Panc1 (cell line): ENCODE data around the gene DHRS13. TPM values are rescaled to one million over a fixed set of nuclear protein-coding genes. Genes with fewer than 3 reads are reported as not detected.
A peak's percentile ranks its signal among the peaks of the same experiment; 100 is the strongest.

Source experiments
- ATAC-seq: fragments of 200-7000 bp; cut with Tn5 transposase; 2 replicates; pipeline ENCODE4 v1.9.1; 2020; ENCODE audit warnings: mild to moderate bottlenecking, moderate library complexity
- BruUV-seq: library from RNA; stranded (reverse); fragments of 400-500 nt; replicated peaks from 2 replicates; lab custom pipeline; 2021; lab: Mats Ljungman, UMichigan
- CTCF ChIA-PET: fragments of 300-600 bp; sonication (Branson Sonifier 250); formaldehyde crosslinking; loops from one replicate; lab custom pipeline; 2022; ENCODE audit warnings: antibody characterized with exemption; lab: Charles Lee
- POLR2A ChIA-PET: fragments of 300-600 bp; sonication (Branson Sonifier 250); formaldehyde crosslinking; loops from one replicate; lab custom pipeline; 2022; ENCODE audit warnings: antibody characterized with exemption; lab: Charles Lee
- DNase-seq: peaks from one replicate; pipeline ENCODE4 v3.0.0-alpha.2; 2010; ENCODE audit warnings: low read depth, low spot score
- H3K27ac ChIP-seq: 2 replicates; pipeline ENCODE4 v1.5.1; 2011; ENCODE audit warnings: mild to moderate bottlenecking, low read length, inconsistent platforms
- H3K27me3 ChIP-seq: fragments of 200-500 bp; sonication (Bioruptor generic); 2 replicates; pipeline ENCODE4 v1.6.0; 2014; ENCODE audit warnings: low read length, inconsistent platforms; ENCODE audit not compliant: control insufficient read depth, insufficient read depth
- H3K36me3 ChIP-seq: fragments of 200-500 bp; sonication (Bioruptor generic); 2 replicates; pipeline ENCODE4 v1.5.1; 2014; ENCODE audit warnings: inconsistent platforms, mild to moderate bottlenecking, low read length, moderate library complexity; ENCODE audit not compliant: control insufficient read depth, insufficient read depth
- H3K4me1 ChIP-seq: 2 replicates; pipeline ENCODE4 v1.5.1; 2011; ENCODE audit warnings: inconsistent platforms, mild to moderate bottlenecking, low read length, moderate library complexity; ENCODE audit not compliant: control insufficient read depth, insufficient read depth
- H3K4me3 ChIP-seq, 2 experiments: 2 replicates each; pipeline ENCODE4 v1.5.1; 2011 to 2012; ENCODE audit warnings: low read depth in 2 of 2, low read length in 2 of 2, mild to moderate bottlenecking in 2 of 2, inconsistent platforms in 1 of 2, moderate library complexity in 1 of 2
- H3K9me3 ChIP-seq: fragments of 200-500 bp; sonication (Bioruptor generic); 2 replicates; pipeline ENCODE4 v1.5.1; 2014; ENCODE audit warnings: low read depth, mild to moderate bottlenecking, inconsistent platforms, low read length, moderate library complexity; ENCODE audit not compliant: control insufficient read depth, insufficient read depth
- CTCF ChIP-seq: fragments of 450-650 bp; IDR thresholded peaks from 2 replicates; pipeline ENCODE4 v1.5.1; 2017; ENCODE audit warnings: mild to moderate bottlenecking
- POLR2AphosphoS5 ChIP-seq: IDR thresholded peaks from 2 replicates; pipeline ENCODE4 v1.6.1; 2012; ENCODE audit warnings: mild to moderate bottlenecking, low read depth, low read length, moderate library complexity
- REST ChIP-seq, 2 experiments: IDR thresholded peaks; 2 replicates each; pipeline ENCODE4 v1.6.1; 2011 to 2012; ENCODE audit warnings: low read depth in 2 of 2, control low read depth in 1 of 2, low read length in 1 of 2, mild to moderate bottlenecking in 1 of 2, moderate library complexity in 1 of 2; ENCODE audit not compliant: insufficient read depth in 1 of 2
- SIN3A ChIP-seq: IDR thresholded peaks from 2 replicates; pipeline ENCODE4 v1.6.1; 2012; ENCODE audit warnings: low read depth, mild to moderate bottlenecking, low read length, moderate library complexity, borderline replicate concordance; ENCODE audit not compliant: insufficient read depth
- TCF7L2 ChIP-seq: IDR thresholded peaks from 2 replicates; pipeline ENCODE4 v1.6.1; 2011; ENCODE audit warnings: mild to moderate bottlenecking, low read depth, low read length, inconsistent platforms
- in situ Hi-C: cut with HindIII; loops from 2 replicates; pipeline ENCODE4 v1.10.0; 2016; ENCODE audit warnings: low sequenced_read_pairs, low pct_unique_long_range_greater_than_20kb
- intact Hi-C: fragments of 100-400 bp; cut with micrococcal nuclease; formaldehyde crosslinking; loops from one replicate; pipeline ENCODE4 v1.10.0; 2022; ENCODE audit not compliant: unreplicated experiment
- total RNA-seq: library from RNA; stranded (reverse); gene quantifications from one replicate; pipeline ENCODE4 v1.2.1, GENCODE V29; 2021; ENCODE audit not compliant: unreplicated experiment

The DHRS13 gene
- total RNA-seq, 1 experiment from 2014 or later: 5.2 TPM

GRCh38 chr17:28908640-28909167 lies 5.8 kb upstream of the DHRS13 start:
- ChIA-PET CTCF (interaction anchor here (0.6 to 0.7 kb wide), 2 partner anchors 10 to 166 kb away, joined by 3 read pairs; no protein-coding TSS in a partner anchor), POLR2A (no interaction called here)
- in situ Hi-C loops: no loop called here
- no peaks in the 10 kb centered on the region for H3K4me1 ChIP-seq
- no peaks in the 10 kb centered on the region for H3K9me3 ChIP-seq
- intact Hi-C loops: loop anchor here (10.0 kb wide), 2 partner anchors 64 to 184 kb away; partner anchors contain the start of genes FAM222B, NEK8 and TLCD1
- H3K27ac ChIP-seq: no peak overlapping the region
- peaks cover 24% of the 10 kb centered on the region for H3K36me3 ChIP-seq
- no peaks in the 10 kb centered on the region for H3K27me3 ChIP-seq
- no peak overlapping the region for H3K4me3 ChIP-seq
- TF ChIP-seq TCF7L2: no peak
- no peak for TF ChIP-seq POLR2AphosphoS5
- TF ChIP-seq SIN3A: no peak
- no peak for TF ChIP-seq CTCF
- TF ChIP-seq REST (IDR thresholded peaks at IDR 0.05; ENCODE audit: insufficient read depth in 1 of 2, low read depth in 2 of 2, low read length in 1 of 2): no peak
- DNase-seq (no peak), ATAC-seq (no peak)
- no TSS peak for BruUV-seq

GRCh38 chr17:28907709-28908475 lies 5.0 kb upstream of the DHRS13 start:
- Histone ChIP-seq H3K4me1 (no peaks in the 10 kb centered on the region), H3K36me3 (peaks cover 24% of the 10 kb centered on the region), H3K4me3 (no peak overlapping the region), H3K27ac (no peak overlapping the region), H3K27me3 (no peaks in the 10 kb centered on the region), H3K9me3 (no peaks in the 10 kb centered on the region)
- intact Hi-C loops (loop anchor here (10.0 kb wide), 2 partner anchors 63 to 183 kb away; partner anchors contain the start of genes FAM222B, NEK8 and TLCD1), in situ Hi-C loops (no loop called here)
- no TSS peak for BruUV-seq
- no peak for DNase-seq
- no peak for ATAC-seq
- ChIA-PET CTCF (interaction anchor here (0.5 to 0.8 kb wide), 2 partner anchors 14 to 145 kb away, joined by 3 to 7 read pairs; no protein-coding TSS in a partner anchor), POLR2A (no interaction called here)
- TF ChIP-seq REST (IDR thresholded peaks at IDR 0.05; ENCODE audit: insufficient read depth in 1 of 2, low read depth in 2 of 2, low read length in 1 of 2): no peak
- 0 out of 2 replicates have a peak, but pooled peaks have one; percentile 24 for TF ChIP-seq POLR2AphosphoS5
